ENCODE results near the gene RAP2A. TPM values are rescaled to one million over a fixed set of nuclear protein-coding genes. Genes with fewer than 3 reads are reported as not detected.

Gene RAP2A
- total RNA-seq, 4 donors from 2014 or later = 10.5 to 23.2 (median 20.7) TPM

DNA sequence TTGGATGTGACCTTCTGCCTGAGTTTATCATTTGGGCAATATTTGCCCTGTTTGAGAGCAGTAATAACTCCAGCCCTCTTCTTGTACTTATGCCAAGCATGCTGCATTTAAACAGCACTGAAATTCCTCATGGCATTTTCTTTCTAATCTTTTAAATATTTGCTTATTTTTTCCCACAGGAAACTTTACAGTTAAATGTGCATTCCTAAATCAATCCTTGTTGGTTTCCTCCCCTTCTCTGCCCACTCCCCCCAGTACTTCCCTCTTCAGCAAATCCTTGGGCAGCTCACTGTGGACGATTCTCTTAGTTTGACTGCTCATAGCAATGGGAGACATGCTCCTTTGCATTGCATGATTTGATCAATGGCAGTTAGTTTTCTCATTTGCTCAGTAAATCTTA lies 68.7 kb downstream of the RAP2A start:
- Histone ChIP-seq H3K9me3 (no peaks in the 10 kb centered on the region), H3K36me3 (no peaks in the 10 kb centered on the region), H3K27ac (no peak overlapping the region), H3K4me1 (peaks cover 0 to 11% (median 2%) of the 10 kb centered on the region in 4 donors), H3K27me3 (no peaks in the 10 kb centered on the region), H3K4me3 (no peak overlapping the region)
- intact Hi-C loops (cut with DNase I; ENCODE audit: low total_unique reads) (no loop called here), in situ Hi-C loops (cut with MboI; ENCODE audit: low pct_ligation_motif_present in 1 of 4, low pct_unique_long_range_greater_than_20kb in 1 of 4, low sequenced_read_pairs in 3 of 4) (no loop called here)
- TF ChIP-seq POLR2AphosphoS5 (IDR thresholded peaks at IDR 0.05) = no peak
- TF ChIP-seq POLR2A (IDR thresholded peaks at IDR 0.05) = no peak
- no peak for TF ChIP-seq CTCF (IDR thresholded peaks at IDR 0.05)
- TF ChIP-seq EP300 (IDR thresholded peaks at IDR 0.05; ENCODE audit: low read depth) = no peak
- DNase-seq = no peak
- WGBS, 2 donors (ENCODE audit: low coverage in 1 of 2) = 52% methylated on average over 1 of the region's 1 CpG; no CpG with 5 or more reads in 1 of the 2 donors

- Histone ChIP-seq H3K36me3 (no peaks in the 10 kb centered on the region), H3K4me3 (no peak overlapping the region), H3K27ac (no peak overlapping the region), H3K27me3 (no peaks in the 10 kb centered on the region), H3K9me3 (no peaks in the 10 kb centered on the region), H3K4me1 (peaks cover 0 to 11% (median 0%) of the 10 kb centered on the region in 4 donors)
- TF ChIP-seq EP300 (IDR thresholded peaks at IDR 0.05; ENCODE audit: low read depth) (no peak), POLR2AphosphoS5 (IDR thresholded peaks at IDR 0.05) (no peak), POLR2A (IDR thresholded peaks at IDR 0.05) (no peak)
- in situ Hi-C loops (cut with MboI; ENCODE audit: low pct_ligation_motif_present in 1 of 4, low pct_unique_long_range_greater_than_20kb in 1 of 4, low sequenced_read_pairs in 3 of 4) (no loop called here), intact Hi-C loops (cut with DNase I; ENCODE audit: low total_unique reads) (no loop called here)
- DNase-seq = no peak
- WGBS, 2 donors (ENCODE audit: low coverage in 1 of 2) = 63 to 70% methylated on average over 1 of the region's 1 CpG
Observed at GRCh38 chr13:97505017-97505416, 71.0 kb downstream of the RAP2A start.

- H3K4me3 ChIP-seq = no peak overlapping the region
- no peaks in the 10 kb centered on the region for H3K9me3 ChIP-seq
- WGBS, 2 donors (ENCODE audit: low coverage in 1 of 2) = 55 to 60% methylated on average over 1 to 4 of the region's 4 CpGs
- H3K4me1 ChIP-seq = peaks cover 0 to 11% (median 0%) of the 10 kb centered on the region in 4 donors
- no peak for TF ChIP-seq POLR2AphosphoS5 (IDR thresholded peaks at IDR 0.05)
- TF ChIP-seq CTCF (IDR thresholded peaks at IDR 0.05) = no peak
- no peak for TF ChIP-seq EP300 (IDR thresholded peaks at IDR 0.05; ENCODE audit: low read depth)
- no peak for TF ChIP-seq POLR2A (IDR thresholded peaks at IDR 0.05)
- intact Hi-C loops (cut with DNase I; ENCODE audit: low total_unique reads) = no loop called here
- no peaks in the 10 kb centered on the region for H3K27me3 ChIP-seq
- no peaks in the 10 kb centered on the region for H3K36me3 ChIP-seq
- no peak overlapping the region for H3K27ac ChIP-seq
- in situ Hi-C loops (cut with MboI; ENCODE audit: low pct_ligation_motif_present in 1 of 4, low pct_unique_long_range_greater_than_20kb in 1 of 4, low sequenced_read_pairs in 3 of 4) = no loop called here
- DNase-seq = no peak
Observed at GRCh38 chr13:97506511-97506910, 72.5 kb downstream of the RAP2A start.

DNA sequence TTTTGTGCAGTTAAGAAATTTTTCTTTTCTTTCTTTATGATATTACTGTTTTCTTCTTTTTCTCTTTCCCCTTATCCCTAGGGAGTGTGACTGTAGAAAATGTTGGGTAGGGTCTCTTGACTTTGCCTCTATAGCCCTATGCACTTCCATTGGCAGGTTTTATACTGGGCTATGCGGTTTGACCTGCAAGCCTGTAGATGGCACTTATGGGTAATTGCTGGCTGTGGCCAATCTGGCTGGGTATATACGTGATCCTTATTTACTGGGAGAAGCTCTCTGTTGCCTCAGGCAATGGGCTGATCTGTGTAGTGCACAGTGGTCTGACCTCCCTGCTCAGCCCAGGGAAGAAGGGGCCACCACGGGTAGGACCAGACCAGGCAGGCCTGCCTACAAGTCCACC lies 78.8 kb downstream of the RAP2A start:
- no peak for DNase-seq
- no peak overlapping the region for H3K4me3 ChIP-seq
- in situ Hi-C loops (cut with MboI; ENCODE audit: low pct_ligation_motif_present in 1 of 4, low pct_unique_long_range_greater_than_20kb in 1 of 4, low sequenced_read_pairs in 3 of 4) = no loop called here
- no peaks in the 10 kb centered on the region for H3K36me3 ChIP-seq
- WGBS, 2 donors (ENCODE audit: low coverage in 1 of 2) = 82 to 100% methylated on average over 2 to 3 of the region's 3 CpGs
- no peaks in the 10 kb centered on the region for H3K4me1 ChIP-seq
- no peaks in the 10 kb centered on the region for H3K27me3 ChIP-seq
- intact Hi-C loops (cut with DNase I; ENCODE audit: low total_unique reads) = no loop called here
- H3K27ac ChIP-seq = no peak overlapping the region
- TF ChIP-seq CTCF (IDR thresholded peaks at IDR 0.05) = no peak
- no peak for TF ChIP-seq POLR2A (IDR thresholded peaks at IDR 0.05)
- no peak for TF ChIP-seq POLR2AphosphoS5 (IDR thresholded peaks at IDR 0.05)
- TF ChIP-seq EP300 (IDR thresholded peaks at IDR 0.05; ENCODE audit: low read depth) = no peak
- peaks cover 0 to 5% of the 10 kb centered on the region in 2 donors for H3K9me3 ChIP-seq

GRCh38 chr13:97515643-97516042 lies 81.7 kb downstream of the RAP2A start:
- no peak overlapping the region for H3K27ac ChIP-seq
- H3K9me3 ChIP-seq = peaks cover 0 to 5% of the 10 kb centered on the region in 2 donors
- intact Hi-C loops (cut with DNase I; ENCODE audit: low total_unique reads) (no loop called here), in situ Hi-C loops (cut with MboI; ENCODE audit: low pct_ligation_motif_present in 1 of 4, low pct_unique_long_range_greater_than_20kb in 1 of 4, low sequenced_read_pairs in 3 of 4) (no loop called here)
- no peaks in the 10 kb centered on the region for H3K4me1 ChIP-seq
- no peak overlapping the region for H3K4me3 ChIP-seq
- no peak for TF ChIP-seq POLR2AphosphoS5 (IDR thresholded peaks at IDR 0.05)
- TF ChIP-seq CTCF (IDR thresholded peaks at IDR 0.05) = no peak
- no peak for TF ChIP-seq POLR2A (IDR thresholded peaks at IDR 0.05)
- TF ChIP-seq EP300 (IDR thresholded peaks at IDR 0.05; ENCODE audit: low read depth) = no peak
- WGBS, 2 donors (ENCODE audit: low coverage in 1 of 2) = 85% methylated on average over 1 of the region's 1 CpG; no CpG with 5 or more reads in 1 of the 2 donors
- DNase-seq = no peak
- H3K36me3 ChIP-seq = no peaks in the 10 kb centered on the region
- no peaks in the 10 kb centered on the region for H3K27me3 ChIP-seq
